Measurements from ENCODE around the gene NDUFB8.

NDUFB8 gene

GRCh38 chr10:100482181-100482833 is 47.4 kb downstream of the NDUFB8 start (continued):
- TF ChIP-seq ZNF692 (tag by site-specific recombination; IDR thresholded peaks at IDR 0.05) (peak; percentile 45; the same call in 1 of the 2 replicates), GFI1B (tag by site-specific recombination; IDR thresholded peaks at IDR 0.05) (no peak), KLF9 (tag by site-specific recombination; IDR thresholded peaks at IDR 0.05; ENCODE audit: low read depth) (0 out of 2 replicates have a peak, but pooled peaks have one; percentile 13), PATZ1 (tag by site-specific recombination; IDR thresholded peaks at IDR 0.05) (peak; percentile 11; the same call in 1 of the 2 replicates), GLIS1 (tag by site-specific recombination; IDR thresholded peaks at IDR 0.05) (no peak; the same call in 1 of the 2 replicates), REST (tag by site-specific recombination; IDR thresholded peaks at IDR 0.05) (peak; percentile 19; the same call in 1 of the 2 replicates), ZSCAN5A (tag by site-specific recombination; IDR thresholded peaks at IDR 0.05) (0 out of 2 replicates have a peak, but pooled peaks have one; percentile 24), ZNF660 (tag by site-specific recombination; IDR thresholded peaks at IDR 0.05) (peak; percentile 73; the same call in 1 of the 2 replicates), ZNF423 (tag by site-specific recombination; IDR thresholded peaks at IDR 0.05) (peak; percentile 55; the same call in 1 of the 2 replicates), ZBTB26 (tag by site-specific recombination; optimal IDR thresholded peaks at IDR 0.05) (peak; percentile 74), ZNF629 (tag by site-specific recombination; IDR thresholded peaks at IDR 0.05) (0 out of 2 replicates have a peak, but pooled peaks have one; percentile 6), WT1 (tag by site-specific recombination; IDR thresholded peaks at IDR 0.05) (0 out of 2 replicates have a peak, but pooled peaks have one; percentile 12), OSR2 (tag by site-specific recombination; IDR thresholded peaks at IDR 0.05) (peak; percentile 37; the same call in 1 of the 2 replicates), ZNF704 (tag by site-specific recombination; IDR thresholded peaks at IDR 0.05) (no peak), ZBTB20 (tag by site-specific recombination; IDR thresholded peaks at IDR 0.05) (peak; percentile 98), ZNF2 (tag by site-specific recombination; IDR thresholded peaks at IDR 0.05) (peak; percentile 88), ZNF302 (tag by site-specific recombination; IDR thresholded peaks at IDR 0.05; ENCODE audit: low read depth) (no peak), SCRT1 (tag by site-specific recombination; IDR thresholded peaks at IDR 0.05; ENCODE audit: borderline replicate concordance) (peak; percentile 87), ZNF549 (tag by site-specific recombination; IDR thresholded peaks at IDR 0.05) (no peak), ZNF248 (tag by site-specific recombination; IDR thresholded peaks at IDR 0.05) (no peak), ZNF654 (tag by site-specific recombination; IDR thresholded peaks at IDR 0.05; ENCODE audit: low read depth) (peak; percentile 38), ZFP37 (tag by site-specific recombination; IDR thresholded peaks at IDR 0.05) (0 out of 2 replicates have a peak, but pooled peaks have one; percentile 73), CTCF (tag by site-specific recombination; IDR thresholded peaks at IDR 0.05) (peak; percentile 83), ZBTB6 (tag by site-specific recombination; IDR thresholded peaks at IDR 0.05) (peak; percentile 81; the same call in 1 of the 2 replicates), GLIS2 (tag by site-specific recombination; IDR thresholded peaks at IDR 0.05) (0 out of 2 replicates have a peak, but pooled peaks have one; percentile 8)
